ENCODE measurements around the gene AMZ1.

DNA sequence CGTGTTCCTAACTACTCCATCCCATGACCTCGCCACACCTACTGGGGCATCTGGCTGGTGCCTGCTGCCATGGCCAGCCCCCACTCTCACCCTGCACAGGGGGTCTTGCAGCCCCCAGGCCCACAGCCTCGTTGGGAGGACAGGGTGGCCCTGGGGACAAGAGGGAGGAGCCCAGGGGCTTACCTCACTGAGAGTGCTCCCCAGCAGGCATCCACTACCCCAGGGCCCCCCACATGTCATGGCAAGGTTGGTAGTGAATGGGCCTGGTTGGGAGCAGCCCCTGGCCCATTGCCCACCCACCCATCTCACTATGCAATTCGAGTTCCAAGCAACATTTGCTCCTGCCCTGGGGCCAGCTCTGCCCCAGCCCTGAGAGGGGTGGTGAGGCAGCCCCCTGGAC is 24.0 kb upstream of the AMZ1 start:
- TF ChIP-seq POLR2A (IDR thresholded peaks at IDR 0.05) = no peak
- TF ChIP-seq, protein P1, sequence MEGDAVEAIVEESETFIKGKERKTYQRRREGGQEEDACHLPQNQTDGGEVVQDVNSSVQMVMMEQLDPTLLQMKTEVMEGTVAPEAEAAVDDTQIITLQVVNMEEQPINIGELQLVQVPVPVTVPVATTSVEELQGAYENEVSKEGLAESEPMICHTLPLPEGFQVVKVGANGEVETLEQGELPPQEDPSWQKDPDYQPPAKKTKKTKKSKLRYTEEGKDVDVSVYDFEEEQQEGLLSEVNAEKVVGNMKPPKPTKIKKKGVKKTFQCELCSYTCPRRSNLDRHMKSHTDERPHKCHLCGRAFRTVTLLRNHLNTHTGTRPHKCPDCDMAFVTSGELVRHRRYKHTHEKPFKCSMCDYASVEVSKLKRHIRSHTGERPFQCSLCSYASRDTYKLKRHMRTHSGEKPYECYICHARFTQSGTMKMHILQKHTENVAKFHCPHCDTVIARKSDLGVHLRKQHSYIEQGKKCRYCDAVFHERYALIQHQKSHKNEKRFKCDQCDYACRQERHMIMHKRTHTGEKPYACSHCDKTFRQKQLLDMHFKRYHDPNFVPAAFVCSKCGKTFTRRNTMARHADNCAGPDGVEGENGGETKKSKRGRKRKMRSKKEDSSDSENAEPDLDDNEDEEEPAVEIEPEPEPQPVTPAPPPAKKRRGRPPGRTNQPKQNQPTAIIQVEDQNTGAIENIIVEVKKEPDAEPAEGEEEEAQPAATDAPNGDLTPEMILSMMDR (IDR thresholded peaks at IDR 0.05 in 8 of 11, conservative IDR thresholded peaks at IDR 0.05 in 3 of 11) = no peak

Data from spleen (tissue), 7 donors.